ENCODE data around the gene CDK8. TPM values are rescaled to one million over a fixed set of nuclear protein-coding genes. Genes with fewer than 3 reads are reported as not detected.

Gene CDK8
- total and polyA plus RNA-seq, 2 donors (not counting 3 experiments of a cell fraction or from before 2014, with no cell fraction given) = 12.2 to 13.3 TPM

- Histone ChIP-seq H3K4me3 (replicated peaks in 1 of 3; ENCODE audit: insufficient read depth in 1 of 3, low read depth in 1 of 3, low read length in 3 of 3) (no peak overlapping the region), H3K4me2 (ENCODE audit: insufficient read depth, low read length) (no peak overlapping the region), H3K79me2 (ENCODE audit: control insufficient read depth, insufficient read depth, low read length) (no peaks in the 10 kb centered on the region), H3K27ac (ENCODE audit: insufficient read depth, low read depth, low read length) (no peak overlapping the region), H3K9me3 (replicated peaks; ENCODE audit: control insufficient read depth, insufficient read depth, low read length) (no peaks in the 10 kb centered on the region), H4K20me1 (replicated peaks; ENCODE audit: control insufficient read depth, extremely low read depth, insufficient read depth, low read length) (no peaks in the 10 kb centered on the region), H3K9ac (replicated peaks; ENCODE audit: extremely low read depth, insufficient read depth, low read length) (no peak overlapping the region), H2AFZ (ENCODE audit: low read depth, low read length) (no peak overlapping the region), H3K36me3 (ENCODE audit: control insufficient read depth in 2 of 2, extremely low read depth in 1 of 2, insufficient read depth in 2 of 2, low read length in 2 of 2) (no peaks in the 10 kb centered on the region), H3K4me1 (ENCODE audit: control insufficient read depth, extremely low read depth, insufficient read depth, low read length) (no peaks in the 10 kb centered on the region), H3K9me1 (replicated peaks; ENCODE audit: control insufficient read depth, extremely low read depth, insufficient read depth, low read length) (no peaks in the 10 kb centered on the region), H3K27me3 (ENCODE audit: control insufficient read depth in 2 of 2, insufficient read depth in 2 of 2, low read length in 2 of 2) (no peaks in the 10 kb centered on the region)
- intact Hi-C loops (cut with micrococcal nuclease) (no loop called here), dilution Hi-C loops (cut with MboI; ENCODE audit: extremely low pct_ligation_motif_present, low sequenced_read_pairs) (no loop called here)
- no peak for TF ChIP-seq MAX (IDR thresholded peaks at IDR 0.05; ENCODE audit: insufficient read depth, insufficient read length)
- no peak for TF ChIP-seq CTCF (IDR thresholded peaks at IDR 0.05; ENCODE audit: extremely low read depth in 1 of 2, insufficient read depth in 1 of 2, low read depth in 1 of 2, low read length in 2 of 2)
- no peak for TF ChIP-seq FOS (IDR thresholded peaks at IDR 0.05; ENCODE audit: borderline replicate concordance, insufficient read depth, low read length)
- TF ChIP-seq EZH2 (IDR thresholded peaks at IDR 0.05; ENCODE audit: borderline replicate concordance, low read depth, low read length, severe bottlenecking) = no peak
- TF ChIP-seq POLR2AphosphoS5 (IDR thresholded peaks at IDR 0.05; ENCODE audit: insufficient read depth, low read depth, low read length) = no peak
- TF ChIP-seq GATA2 (IDR thresholded peaks at IDR 0.05; ENCODE audit: insufficient read depth, insufficient read length, low read depth, low read length) = no peak
- TF ChIP-seq MYC (IDR thresholded peaks at IDR 0.05; ENCODE audit: low read depth, low read length) = no peak
- TF ChIP-seq JUN (IDR thresholded peaks at IDR 0.05; ENCODE audit: borderline replicate concordance, insufficient read depth, insufficient read length, low read depth) = no peak
- no peak for TF ChIP-seq POLR2A (IDR thresholded peaks at IDR 0.05; ENCODE audit: low read depth, low read length)
- no TSS peak for BruUV-seq (replicated peaks)
- FAIRE-seq (no peak), DNase-seq (ENCODE audit: low read depth, low spot score) (no peak)
- POLR2A ChIA-PET = no interaction called here
- CTCF ChIA-PET = interaction anchor here (0.6 to 0.9 kb wide), 2 partner anchors 12 to 689 kb away, joined by 3 to 4 read pairs; no protein-coding TSS in a partner anchor
Measured at GRCh38 chr13:26445092-26445491, 191.2 kb downstream of the CDK8 start.
